GM23248 (cell line): Measurements from ENCODE around the gene NSMCE1. TPM values are rescaled to one million over a fixed set of nuclear protein-coding genes. Genes with fewer than 3 reads are reported as not detected.
"Not testable (repeated sequence)": the region's sequence is repeated elsewhere in the genome, so short reads cannot be mapped to it uniquely, and the experiment has no call there.

Experiments used
- DNase-seq: peaks from one replicate; pipeline ENCODE4 v3.0.0-alpha.2; 2015
- H2AFZ ChIP-seq: fragments of 200-600 bp; sonication (generic); 2 replicates; pipeline ENCODE4 v1.6.1; 2016; ENCODE audit warnings: antibody characterized with exemption
- H3F3A ChIP-seq: fragments of 200-600 bp; sonication (generic); 2 replicates; pipeline ENCODE4 v1.6.1; 2016; ENCODE audit warnings: mild to moderate bottlenecking, antibody characterized with exemption, mixed run types; ENCODE audit not compliant: insufficient read depth
- H3K27ac ChIP-seq: fragments of 200-600 bp; sonication (generic); 2 replicates; pipeline ENCODE4 v1.5.1; 2016; ENCODE audit warnings: mild to moderate bottlenecking
- H3K27me3 ChIP-seq: fragments of 200-600 bp; sonication (generic); replicated peaks from 2 replicates; pipeline ENCODE4 v1.6.1; 2016; ENCODE audit warnings: mild to moderate bottlenecking; ENCODE audit not compliant: insufficient read depth
- H3K36me3 ChIP-seq: fragments of 200-600 bp; sonication (generic); 2 replicates; pipeline ENCODE4 v1.6.1; 2016; ENCODE audit warnings: low read depth, mild to moderate bottlenecking
- H3K4me1 ChIP-seq: fragments of 200-600 bp; sonication (generic); 2 replicates; pipeline ENCODE4 v1.6.1; 2016; ENCODE audit warnings: mild to moderate bottlenecking; ENCODE audit not compliant: insufficient read depth
- H3K4me2 ChIP-seq: fragments of 200-600 bp; sonication (generic); one replicate; pipeline ENCODE4 v1.6.1; 2016; ENCODE audit warnings: mild to moderate bottlenecking; ENCODE audit not compliant: unreplicated experiment
- H3K4me3 ChIP-seq: fragments of 200-600 bp; sonication (generic); 2 replicates; pipeline ENCODE4 v1.5.1; 2016; ENCODE audit warnings: mild to moderate bottlenecking
- H3K79me2 ChIP-seq: fragments of 200-600 bp; sonication (generic); 2 replicates; pipeline ENCODE4 v1.6.1; 2016; ENCODE audit warnings: mild to moderate bottlenecking; ENCODE audit not compliant: insufficient read depth
- H3K9ac ChIP-seq: fragments of 200-600 bp; sonication (generic); 2 replicates; pipeline ENCODE4 v1.6.1; 2016; ENCODE audit warnings: mild to moderate bottlenecking
- H3K9me2 ChIP-seq: fragments of 200-600 bp; sonication (generic); 2 replicates; pipeline ENCODE4 v1.6.1; 2016; ENCODE audit warnings: mixed run types, mild to moderate bottlenecking, moderate library complexity; ENCODE audit not compliant: insufficient read depth
- H3K9me3 ChIP-seq: fragments of 200-600 bp; sonication (generic); one replicate; pipeline ENCODE4 v1.6.1; 2017; ENCODE audit warnings: low read depth
- H4K20me1 ChIP-seq: fragments of 200-600 bp; sonication (generic); 2 replicates; pipeline ENCODE4 v1.6.0; 2016; ENCODE audit not compliant: insufficient read depth
- EZH2 ChIP-seq: fragments of 200-600 bp; sonication (generic); IDR thresholded peaks from 2 replicates; pipeline ENCODE4 v1.6.1; 2018; ENCODE audit warnings: antibody characterized with exemption, mild to moderate bottlenecking; ENCODE audit not compliant: insufficient read depth, poor library complexity, severe bottlenecking
- EZH2phosphoT487 ChIP-seq: fragments of 200-600 bp; sonication (generic); IDR thresholded peaks from 2 replicates; pipeline ENCODE4 v1.6.1; 2018; ENCODE audit warnings: antibody characterized with exemption, moderate library complexity, mild to moderate bottlenecking, low read depth; ENCODE audit not compliant: insufficient read depth
- WGBS, 2 experiments: methylation state at CpG; one replicate each; pipeline ENCODE4 v1.1.6; 2015 to 2017; ENCODE audit warnings: low lambda C conversion rate in 2 of 2, low coverage in 1 of 2; ENCODE audit errors: missing lambda C conversion rate in 2 of 2; 5-methylcytosine and 5-hydroxymethylcytosine counted together
- in situ Hi-C: fragments of 300-500 bp; cut with MboI; formaldehyde crosslinking; loops from 2 replicates; pipeline ENCODE4 v1.15.0; 2020
- polyA plus RNA-seq: library from polyadenylated mRNA; unstranded; fragments of >200 nt; fragmentation: Nextera tagmentation; extraction: Ambion mirVana; gene quantifications from 2 replicates; pipeline ENCODE4 v1.2.1, GENCODE V29; 2016
- total RNA-seq: library from RNA; depleted of rRNA; stranded (reverse); fragments of >200 nt; shearing (Covaris generic); gene quantifications from 2 replicates; pipeline ENCODE4 v1.2.3, GENCODE V29; 2014

NSMCE1 gene
- total and polyA plus RNA-seq, 2 experiments from 2014 or later, result 69.3 to 107 TPM

GRCh38 chr16:27208796-27209195, 59.8 kb downstream of the NSMCE1 start:
- H3K27ac ChIP-seq, result no peak overlapping the region
- H3K4me2 ChIP-seq, result no peak overlapping the region
- peaks cover 17% of the 10 kb centered on the region for H3K79me2 ChIP-seq
- in situ Hi-C loops, result no loop called here
- H3K36me3 ChIP-seq, result no peaks in the 10 kb centered on the region
- H2AFZ ChIP-seq, result no peak overlapping the region
- WGBS, 2 experiments, result 94 to 96% methylated on average over 3 of the region's 3 CpGs
- TF ChIP-seq EZH2 (no peak), EZH2phosphoT487 (no peak)
- no peaks in the 10 kb centered on the region for H3K9me3 ChIP-seq
- H3K4me1 ChIP-seq, result peaks cover 7% of the 10 kb centered on the region; the same call in 1 of the 2 replicates
- no peak overlapping the region for H3K4me3 ChIP-seq
- H3K9me2 ChIP-seq, result no peaks in the 10 kb centered on the region
- no peaks in the 10 kb centered on the region for H3K27me3 ChIP-seq
- H3F3A ChIP-seq, result no peaks in the 10 kb centered on the region
- no peak overlapping the region for H3K9ac ChIP-seq
- no peaks in the 10 kb centered on the region for H4K20me1 ChIP-seq
- no peak for DNase-seq

GRCh38 chr16:27208081-27208680, 60.4 kb downstream of the NSMCE1 start:
- Histone ChIP-seq H3K4me1 (peaks cover 7% of the 10 kb centered on the region; the same call in 1 of the 2 replicates), H3K79me2 (peaks cover 17% of the 10 kb centered on the region), H3F3A (no peaks in the 10 kb centered on the region), H3K4me3 (no peak overlapping the region), H3K9me2 (no peaks in the 10 kb centered on the region), H3K4me2 (no peak overlapping the region), H2AFZ (no peak overlapping the region), H3K27me3 (no peaks in the 10 kb centered on the region), H3K9me3 (no peaks in the 10 kb centered on the region), H3K9ac (no peak overlapping the region), H4K20me1 (no peaks in the 10 kb centered on the region), H3K36me3 (no peaks in the 10 kb centered on the region), H3K27ac (no peak overlapping the region)
- 93 to 94% methylated on average over 8 of the region's 8 CpGs for WGBS, 2 experiments
- TF ChIP-seq EZH2, result no peak
- no peak for TF ChIP-seq EZH2phosphoT487
- in situ Hi-C loops, result no loop called here
- no peak for DNase-seq

GRCh38 chr16:27207121-27207520, 61.5 kb downstream of the NSMCE1 start:
- H4K20me1 ChIP-seq, H3K9me3 ChIP-seq, H3K4me2 ChIP-seq, H3K9ac ChIP-seq, H3K4me1 ChIP-seq, H3K27me3 ChIP-seq, H3K36me3 ChIP-seq, H3F3A ChIP-seq, H3K4me3 ChIP-seq, H3K27ac ChIP-seq, in situ Hi-C loops, DNase-seq, H3K9me2 ChIP-seq, H2AFZ ChIP-seq: not testable (repeated sequence)
- 98 to 99% methylated on average over 10 of the region's 10 CpGs for WGBS, 2 experiments
- peaks cover 17% of the 10 kb centered on the region for H3K79me2 ChIP-seq

GRCh38 chr16:27205423-27206065, 63.0 kb downstream of the NSMCE1 start:
- H3K27ac ChIP-seq, result no peak overlapping the region
- WGBS, 2 experiments, result 93 to 95% methylated on average over 10 of the region's 10 CpGs
- no peak for DNase-seq
- peaks cover 17% of the 10 kb centered on the region for H3K79me2 ChIP-seq
- no peaks in the 10 kb centered on the region for H4K20me1 ChIP-seq
- H3K9ac ChIP-seq, result no peak overlapping the region
- no peak overlapping the region for H2AFZ ChIP-seq
- no peaks in the 10 kb centered on the region for H3F3A ChIP-seq
- H3K4me3 ChIP-seq, result no peak overlapping the region
- H3K9me2 ChIP-seq, result no peaks in the 10 kb centered on the region
- no peaks in the 10 kb centered on the region for H3K9me3 ChIP-seq
- H3K4me1 ChIP-seq, result peaks cover 7% of the 10 kb centered on the region; the same call in 1 of the 2 replicates
- no peaks in the 10 kb centered on the region for H3K36me3 ChIP-seq
- H3K4me2 ChIP-seq, result no peak overlapping the region
- no peaks in the 10 kb centered on the region for H3K27me3 ChIP-seq
- TF ChIP-seq EZH2 (no peak), EZH2phosphoT487 (no peak)
- in situ Hi-C loops, result no loop called here
